Right atrium auricular region (tissue), 2 donors: ENCODE data around the gene UBE2E2. TPM values are rescaled to one million over a fixed set of nuclear protein-coding genes. Genes with fewer than 3 reads are reported as not detected.

ENCODE experiments used
- DNase-seq: peaks from one replicate; pipeline ENCODE4 v3.0.0-alpha.2; 2019; ENCODE audit warnings: low spot score
- H3K27ac ChIP-seq, 2 donors: fragments of 200-600 bp; sonication (generic); 1 replicate in 1 of 2; 2 replicates in 1 of 2; pipeline ENCODE4 v1.5.1; 2016 to 2019
- H3K27me3 ChIP-seq, 2 donors: fragments of 200-600 bp; sonication (generic); one replicate each; pipeline versions ENCODE4 v1.5.1 to v1.6.0; 2017 to 2019
- H3K36me3 ChIP-seq: fragments of 200-600 bp; sonication (generic); one replicate; pipeline ENCODE4 v1.5.1; 2016
- H3K4me1 ChIP-seq, 2 donors: fragments of 200-600 bp; sonication (generic); one replicate each; pipeline versions ENCODE4 v1.5.1 to v1.6.0; 2017 to 2019
- H3K4me3 ChIP-seq, 2 donors: fragments of 200-600 bp; sonication (generic); 1 replicate in 1 of 2; 2 replicates in 1 of 2; pipeline ENCODE4 v1.5.1; 2017 to 2019; ENCODE audit warnings: mild to moderate bottlenecking in 1 of 2, moderate library complexity in 1 of 2
- H3K9me3 ChIP-seq, 2 donors: fragments of 200-600 bp; sonication (generic); one replicate each; pipeline ENCODE4 v1.5.1; 2019
- total RNA-seq, 2 donors: library from RNA; depleted of rRNA; stranded (reverse); fragments of >200 nt; gene quantifications; one replicate each; pipeline ENCODE4 v1.1.0, GENCODE V29; 2016
- TF ChIP-seq, protein P1 (sequence below), 2 donors: fragments of 200-600 bp; sonication (generic); IDR thresholded peaks; one replicate each; pipeline ENCODE4 v1.5.1; 2019; ENCODE audit warnings: antibody characterized with exemption in 2 of 2

The UBE2E2 gene
- total RNA-seq, 2 donors from 2014 or later, result 31.0 to 36.7 TPM

DNA sequence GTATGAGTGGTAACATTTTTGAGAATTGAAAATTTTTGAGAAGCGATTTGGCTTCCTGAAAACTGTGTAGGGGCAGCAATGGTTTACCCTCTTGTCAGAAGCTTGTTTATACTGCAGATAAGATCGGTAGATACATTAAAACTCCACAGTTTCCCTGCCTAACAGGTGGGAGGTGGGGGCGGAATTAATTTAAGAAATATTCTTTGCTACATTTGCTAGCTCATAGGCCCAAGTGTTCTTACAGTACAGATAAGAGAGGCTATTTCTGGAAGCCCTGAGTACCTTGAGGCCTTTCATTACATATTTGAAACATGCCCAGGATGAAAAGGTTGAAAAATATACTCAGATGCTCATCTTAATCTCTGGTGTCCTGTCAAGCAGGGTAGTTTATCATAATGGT, 285.5 kb downstream of the UBE2E2 start:
- H3K9me3 ChIP-seq, result no peaks in the 10 kb centered on the region
- H3K36me3 ChIP-seq, result no peaks in the 10 kb centered on the region
- no peak overlapping the region for H3K27ac ChIP-seq
- TF ChIP-seq, protein P1, sequence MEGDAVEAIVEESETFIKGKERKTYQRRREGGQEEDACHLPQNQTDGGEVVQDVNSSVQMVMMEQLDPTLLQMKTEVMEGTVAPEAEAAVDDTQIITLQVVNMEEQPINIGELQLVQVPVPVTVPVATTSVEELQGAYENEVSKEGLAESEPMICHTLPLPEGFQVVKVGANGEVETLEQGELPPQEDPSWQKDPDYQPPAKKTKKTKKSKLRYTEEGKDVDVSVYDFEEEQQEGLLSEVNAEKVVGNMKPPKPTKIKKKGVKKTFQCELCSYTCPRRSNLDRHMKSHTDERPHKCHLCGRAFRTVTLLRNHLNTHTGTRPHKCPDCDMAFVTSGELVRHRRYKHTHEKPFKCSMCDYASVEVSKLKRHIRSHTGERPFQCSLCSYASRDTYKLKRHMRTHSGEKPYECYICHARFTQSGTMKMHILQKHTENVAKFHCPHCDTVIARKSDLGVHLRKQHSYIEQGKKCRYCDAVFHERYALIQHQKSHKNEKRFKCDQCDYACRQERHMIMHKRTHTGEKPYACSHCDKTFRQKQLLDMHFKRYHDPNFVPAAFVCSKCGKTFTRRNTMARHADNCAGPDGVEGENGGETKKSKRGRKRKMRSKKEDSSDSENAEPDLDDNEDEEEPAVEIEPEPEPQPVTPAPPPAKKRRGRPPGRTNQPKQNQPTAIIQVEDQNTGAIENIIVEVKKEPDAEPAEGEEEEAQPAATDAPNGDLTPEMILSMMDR (IDR thresholded peaks at IDR 0.05), result no peak
- H3K27me3 ChIP-seq, result no peaks in the 10 kb centered on the region
- no peak for DNase-seq
- H3K4me3 ChIP-seq, result no peak overlapping the region
- peaks cover 0 to 17% of the 10 kb centered on the region in 2 donors for H3K4me1 ChIP-seq

DNA sequence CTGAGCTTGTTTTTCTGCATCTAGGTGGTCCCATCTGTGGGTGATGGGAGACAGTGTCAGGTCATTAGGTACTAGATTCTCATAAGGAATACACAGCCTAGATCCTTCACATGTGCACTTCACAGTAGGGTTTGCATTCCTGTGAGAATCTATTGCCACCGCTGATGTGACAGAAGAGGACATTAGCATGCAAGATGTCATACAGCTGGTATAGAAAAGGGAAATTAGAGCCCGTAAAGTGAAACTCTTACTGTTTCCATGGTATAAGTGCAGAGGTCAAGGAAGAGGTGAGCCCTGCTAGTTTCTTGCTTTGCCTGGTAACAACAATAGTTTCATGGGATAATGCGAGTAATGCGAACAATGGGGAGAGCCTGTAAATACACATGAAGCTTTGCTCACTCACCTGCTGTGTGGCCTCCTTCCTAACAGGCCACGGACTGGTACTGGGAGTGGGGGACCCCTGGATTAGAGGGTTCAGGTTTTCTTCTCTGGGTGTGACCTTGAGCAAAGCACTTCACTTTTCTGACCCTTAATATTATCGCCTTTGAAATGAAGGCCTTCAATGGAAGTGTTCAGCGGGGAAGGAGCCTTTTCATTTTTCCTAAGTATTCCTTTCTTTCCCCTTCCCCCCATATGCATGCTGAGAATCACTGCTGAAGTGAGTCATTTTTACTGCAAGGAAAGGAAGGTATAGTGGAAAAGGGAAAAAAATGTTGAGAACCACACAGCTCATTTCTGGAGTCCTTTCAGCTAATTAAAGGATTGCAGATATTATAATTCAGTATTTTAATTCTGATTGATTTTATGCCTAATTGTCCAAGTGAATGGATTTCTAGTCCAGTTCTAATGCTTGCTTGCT, 286.4 kb downstream of the UBE2E2 start:
- TF ChIP-seq, protein P1 (IDR thresholded peaks at IDR 0.05), result no peak
- Histone ChIP-seq H3K4me3 (no peak overlapping the region), H3K4me1 (peaks cover 0 to 19% of the 10 kb centered on the region in 2 donors), H3K27me3 (no peaks in the 10 kb centered on the region), H3K36me3 (no peaks in the 10 kb centered on the region), H3K27ac (no peak overlapping the region), H3K9me3 (no peaks in the 10 kb centered on the region)
- no peak for DNase-seq

DNA sequence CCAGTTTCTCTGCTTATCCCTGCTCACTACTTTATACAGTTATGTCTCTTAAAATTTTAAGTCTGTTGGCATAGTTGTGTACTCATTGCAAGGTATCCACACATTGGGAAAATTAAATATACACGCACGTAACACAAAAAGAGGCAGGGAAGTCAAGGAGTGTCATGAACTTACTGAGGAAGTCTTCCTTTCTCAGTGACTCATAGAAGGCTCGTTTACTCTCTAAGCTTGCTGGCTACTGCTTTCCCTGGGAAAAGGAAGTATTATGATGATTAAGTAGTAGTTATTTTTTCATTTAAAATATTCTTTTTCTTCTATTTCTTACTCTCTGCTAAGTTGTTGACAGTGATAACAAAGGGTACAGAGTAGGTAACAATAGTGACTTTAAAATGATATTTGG, 287.3 kb downstream of the UBE2E2 start:
- DNase-seq, result no peak
- Histone ChIP-seq H3K9me3 (no peaks in the 10 kb centered on the region), H3K27ac (no peak overlapping the region), H3K4me3 (no peak overlapping the region), H3K36me3 (no peaks in the 10 kb centered on the region), H3K27me3 (no peaks in the 10 kb centered on the region), H3K4me1 (peaks cover 0 to 28% of the 10 kb centered on the region in 2 donors)
- TF ChIP-seq, protein P1 (IDR thresholded peaks at IDR 0.05), result no peak

DNA sequence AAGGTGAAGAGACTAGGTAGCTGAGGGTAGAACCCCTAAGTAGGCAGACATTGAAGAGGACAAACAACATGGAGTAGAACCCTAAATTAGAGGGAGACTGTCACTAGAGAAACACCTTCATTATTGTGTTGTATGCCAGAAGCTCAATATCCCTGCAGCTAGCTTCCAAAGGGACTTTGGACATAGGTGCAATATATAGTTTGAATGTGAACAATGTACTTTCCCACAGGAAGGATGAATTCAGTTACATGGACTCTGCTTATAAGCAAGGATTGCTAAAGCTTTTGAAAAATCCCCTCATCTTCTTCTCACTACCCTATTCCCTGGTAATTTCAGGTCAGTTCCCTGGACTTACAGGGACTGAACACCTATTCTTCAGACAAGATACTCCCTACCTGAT, 288.9 kb downstream of the UBE2E2 start:
- H3K4me1 ChIP-seq, result peaks cover 0 to 37% of the 10 kb centered on the region in 2 donors
- no peak overlapping the region for H3K4me3 ChIP-seq
- no peaks in the 10 kb centered on the region for H3K36me3 ChIP-seq
- DNase-seq, result no peak
- TF ChIP-seq, protein P1 (IDR thresholded peaks at IDR 0.05), result no peak
- H3K9me3 ChIP-seq, result no peaks in the 10 kb centered on the region
- no peak overlapping the region for H3K27ac ChIP-seq
- no peaks in the 10 kb centered on the region for H3K27me3 ChIP-seq

DNA sequence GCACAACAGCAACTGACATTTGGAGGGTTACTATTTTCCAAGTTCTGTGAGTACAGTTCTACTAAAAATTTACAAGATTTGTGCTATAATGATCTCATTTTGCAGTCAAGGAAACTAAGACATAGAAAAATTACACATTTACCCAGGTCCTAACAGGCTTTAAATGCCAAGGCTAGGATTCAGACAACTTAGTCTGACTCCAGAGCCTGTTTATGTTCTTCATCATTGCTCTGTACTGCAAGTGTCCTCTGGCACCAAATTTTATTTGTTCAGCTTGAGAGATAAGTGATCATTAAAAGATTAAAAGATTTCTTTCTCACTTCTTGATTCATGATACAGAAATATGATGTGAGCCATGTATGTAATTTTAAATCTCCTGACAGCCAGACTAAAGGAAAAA, 290.8 kb downstream of the UBE2E2 start:
- no peaks in the 10 kb centered on the region for H3K9me3 ChIP-seq
- H3K27ac ChIP-seq, result no peak overlapping the region
- H3K27me3 ChIP-seq, result no peaks in the 10 kb centered on the region
- H3K4me1 ChIP-seq, result peaks cover 0 to 31% of the 10 kb centered on the region in 2 donors
- TF ChIP-seq, protein P1 (IDR thresholded peaks at IDR 0.05), result no peak
- H3K36me3 ChIP-seq, result no peaks in the 10 kb centered on the region
- no peak for DNase-seq
- no peak overlapping the region for H3K4me3 ChIP-seq
